ENCODE measurements around the gene SLC44A3. TPM values are rescaled to one million over a fixed set of nuclear protein-coding genes. Genes with fewer than 3 reads are reported as not detected.

SLC44A3 gene
- polyA plus RNA-seq, 1 of the 3 experiments (the other 2 are of a cell fraction) = 2.6 TPM

DNA sequence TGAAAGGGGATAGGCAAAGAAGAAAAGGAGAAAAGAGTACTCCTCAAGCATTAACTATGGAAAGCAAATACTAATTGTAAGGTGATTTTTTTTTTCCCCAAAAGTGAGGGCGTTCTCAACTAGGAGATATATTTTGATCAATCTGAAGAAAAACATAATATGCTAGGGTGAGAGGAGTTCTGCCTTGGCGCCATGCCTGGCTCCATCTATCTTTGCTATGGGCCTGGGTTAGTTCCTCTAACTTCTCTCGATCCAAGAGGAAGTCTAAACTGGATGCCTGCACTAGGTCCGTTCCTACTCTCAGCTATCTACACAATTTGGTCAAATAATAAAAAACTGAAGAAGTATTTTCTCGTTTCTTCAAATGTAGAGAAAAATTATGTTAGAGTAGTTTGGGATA lies 86.2 kb downstream of the SLC44A3 start:
- peaks cover 17% of the 10 kb centered on the region for H3F3A ChIP-seq (replicated peaks; ENCODE audit: insufficient read depth)
- no peak overlapping the region for H2AFZ ChIP-seq (ENCODE audit: low read depth)
- TF ChIP-seq SIN3A (IDR thresholded peaks at IDR 0.05; ENCODE audit: borderline replicate concordance, low read depth, low read length) (no peak), PBX3 (IDR thresholded peaks at IDR 0.05) (no peak), RXRA (IDR thresholded peaks at IDR 0.05; ENCODE audit: borderline replicate concordance, low read depth) (no peak), REST (IDR thresholded peaks at IDR 0.05; ENCODE audit: low read depth, low read length) (no peak), NFIC (IDR thresholded peaks at IDR 0.05; ENCODE audit: borderline replicate concordance) (no peak), SMC3 (IDR thresholded peaks at IDR 0.05; ENCODE audit: low read depth, low read length) (no peak), JUND (IDR thresholded peaks at IDR 0.05) (no peak), EP300 (IDR thresholded peaks at IDR 0.05; ENCODE audit: borderline replicate concordance in 1 of 2, low read depth in 1 of 2, low read length in 1 of 2) (no peak), FOXM1 (IDR thresholded peaks at IDR 0.05; ENCODE audit: low read depth) (no peak), RCOR1 (IDR thresholded peaks at IDR 0.05; ENCODE audit: low read length) (no peak), POLR2AphosphoS5 (IDR thresholded peaks at IDR 0.05; ENCODE audit: low read depth, low read length) (no peak), MEF2A (IDR thresholded peaks at IDR 0.05; ENCODE audit: borderline replicate concordance, low read depth) (no peak), GABPA (IDR thresholded peaks at IDR 0.05; ENCODE audit: low read depth) (no peak), MXI1 (IDR thresholded peaks at IDR 0.05; ENCODE audit: low read depth, low read length) (no peak)
- TF ChIP-seq, protein P1, sequence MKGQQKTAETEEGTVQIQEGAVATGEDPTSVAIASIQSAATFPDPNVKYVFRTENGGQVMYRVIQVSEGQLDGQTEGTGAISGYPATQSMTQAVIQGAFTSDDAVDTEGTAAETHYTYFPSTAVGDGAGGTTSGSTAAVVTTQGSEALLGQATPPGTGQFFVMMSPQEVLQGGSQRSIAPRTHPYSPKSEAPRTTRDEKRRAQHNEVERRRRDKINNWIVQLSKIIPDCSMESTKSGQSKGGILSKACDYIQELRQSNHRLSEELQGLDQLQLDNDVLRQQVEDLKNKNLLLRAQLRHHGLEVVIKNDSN (IDR thresholded peaks at IDR 0.05; ENCODE audit: borderline replicate concordance, low read depth) = no peak
- TF ChIP-seq, protein P2, sequence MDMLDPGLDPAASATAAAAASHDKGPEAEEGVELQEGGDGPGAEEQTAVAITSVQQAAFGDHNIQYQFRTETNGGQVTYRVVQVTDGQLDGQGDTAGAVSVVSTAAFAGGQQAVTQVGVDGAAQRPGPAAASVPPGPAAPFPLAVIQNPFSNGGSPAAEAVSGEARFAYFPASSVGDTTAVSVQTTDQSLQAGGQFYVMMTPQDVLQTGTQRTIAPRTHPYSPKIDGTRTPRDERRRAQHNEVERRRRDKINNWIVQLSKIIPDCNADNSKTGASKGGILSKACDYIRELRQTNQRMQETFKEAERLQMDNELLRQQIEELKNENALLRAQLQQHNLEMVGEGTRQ (IDR thresholded peaks at IDR 0.05; ENCODE audit: borderline replicate concordance, low read depth, low read length) = no peak
- TF ChIP-seq, protein P3, sequence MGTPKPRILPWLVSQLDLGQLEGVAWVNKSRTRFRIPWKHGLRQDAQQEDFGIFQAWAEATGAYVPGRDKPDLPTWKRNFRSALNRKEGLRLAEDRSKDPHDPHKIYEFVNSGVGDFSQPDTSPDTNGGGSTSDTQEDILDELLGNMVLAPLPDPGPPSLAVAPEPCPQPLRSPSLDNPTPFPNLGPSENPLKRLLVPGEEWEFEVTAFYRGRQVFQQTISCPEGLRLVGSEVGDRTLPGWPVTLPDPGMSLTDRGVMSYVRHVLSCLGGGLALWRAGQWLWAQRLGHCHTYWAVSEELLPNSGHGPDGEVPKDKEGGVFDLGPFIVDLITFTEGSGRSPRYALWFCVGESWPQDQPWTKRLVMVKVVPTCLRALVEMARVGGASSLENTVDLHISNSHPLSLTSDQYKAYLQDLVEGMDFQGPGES (IDR thresholded peaks at IDR 0.05; ENCODE audit: low read depth, low read length) = no peak
- TF ChIP-seq, protein P4, sequence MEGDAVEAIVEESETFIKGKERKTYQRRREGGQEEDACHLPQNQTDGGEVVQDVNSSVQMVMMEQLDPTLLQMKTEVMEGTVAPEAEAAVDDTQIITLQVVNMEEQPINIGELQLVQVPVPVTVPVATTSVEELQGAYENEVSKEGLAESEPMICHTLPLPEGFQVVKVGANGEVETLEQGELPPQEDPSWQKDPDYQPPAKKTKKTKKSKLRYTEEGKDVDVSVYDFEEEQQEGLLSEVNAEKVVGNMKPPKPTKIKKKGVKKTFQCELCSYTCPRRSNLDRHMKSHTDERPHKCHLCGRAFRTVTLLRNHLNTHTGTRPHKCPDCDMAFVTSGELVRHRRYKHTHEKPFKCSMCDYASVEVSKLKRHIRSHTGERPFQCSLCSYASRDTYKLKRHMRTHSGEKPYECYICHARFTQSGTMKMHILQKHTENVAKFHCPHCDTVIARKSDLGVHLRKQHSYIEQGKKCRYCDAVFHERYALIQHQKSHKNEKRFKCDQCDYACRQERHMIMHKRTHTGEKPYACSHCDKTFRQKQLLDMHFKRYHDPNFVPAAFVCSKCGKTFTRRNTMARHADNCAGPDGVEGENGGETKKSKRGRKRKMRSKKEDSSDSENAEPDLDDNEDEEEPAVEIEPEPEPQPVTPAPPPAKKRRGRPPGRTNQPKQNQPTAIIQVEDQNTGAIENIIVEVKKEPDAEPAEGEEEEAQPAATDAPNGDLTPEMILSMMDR (IDR thresholded peaks at IDR 0.05) = no peak
- no peaks in the 10 kb centered on the region for H3K9me3 ChIP-seq
- H3K4me2 ChIP-seq = no peak overlapping the region
- peaks cover 89% of the 10 kb centered on the region for H4K20me1 ChIP-seq (ENCODE audit: insufficient read depth)
- peak overlapping the region in 1 of 2 experiments; percentile 17; a peak in 1 of 4 replicates for H3K27ac ChIP-seq (ENCODE audit: low read depth in 2 of 2, low read length in 1 of 2)
- peaks cover 21 to 28% of the 10 kb centered on the region in 2 experiments; a peak in 3 of 4 replicates for H3K4me1 ChIP-seq (ENCODE audit: control insufficient read depth in 1 of 2, insufficient read depth in 2 of 2, low read depth in 1 of 2, low read length in 1 of 2)
- no peak overlapping the region for H3K4me3 ChIP-seq (ENCODE audit: low read depth in 2 of 2, low read length in 1 of 2)
- CTCF ChIA-PET = interaction anchor here (1.3 to 2.8 kb wide), 3 partner anchors 11 to 137 kb away, joined by 4 to 14 read pairs (median 5); no protein-coding TSS in a partner anchor
- no peaks in the 10 kb centered on the region for H3K27me3 ChIP-seq (ENCODE audit: insufficient read depth)
- peaks cover 98% of the 10 kb centered on the region for H3K79me2 ChIP-seq (ENCODE audit: insufficient read depth)
- POLR2A ChIA-PET = no interaction called here
- WGBS (ENCODE audit: low lambda C conversion rate) = 98% methylated on average over 5 of the region's 5 CpGs
- no peak for DNase-seq
- H3K9me2 ChIP-seq = no peaks in the 10 kb centered on the region
- no peak overlapping the region for H3K9ac ChIP-seq
- peaks cover 35 to 48% of the 10 kb centered on the region in 2 experiments for H3K36me3 ChIP-seq (replicated peaks in 1 of 2; ENCODE audit: control insufficient read depth in 1 of 2, insufficient read depth in 2 of 2, low read length in 1 of 2)

Measured in SK-N-SH (cell line).